GM12892 (cell line): ENCODE results near the gene SLC17A9.

Source experiments
- POLR2A ChIP-seq: IDR thresholded peaks from 2 replicates; pipeline ENCODE4 v1.6.1; 2011; ENCODE audit warnings: low read depth, low read length, control low read depth
- POLR2AphosphoS5 ChIP-seq: IDR thresholded peaks from 2 replicates; pipeline ENCODE4 v1.6.1; 2011; ENCODE audit warnings: low read depth, low read length, control low read depth

DNA sequence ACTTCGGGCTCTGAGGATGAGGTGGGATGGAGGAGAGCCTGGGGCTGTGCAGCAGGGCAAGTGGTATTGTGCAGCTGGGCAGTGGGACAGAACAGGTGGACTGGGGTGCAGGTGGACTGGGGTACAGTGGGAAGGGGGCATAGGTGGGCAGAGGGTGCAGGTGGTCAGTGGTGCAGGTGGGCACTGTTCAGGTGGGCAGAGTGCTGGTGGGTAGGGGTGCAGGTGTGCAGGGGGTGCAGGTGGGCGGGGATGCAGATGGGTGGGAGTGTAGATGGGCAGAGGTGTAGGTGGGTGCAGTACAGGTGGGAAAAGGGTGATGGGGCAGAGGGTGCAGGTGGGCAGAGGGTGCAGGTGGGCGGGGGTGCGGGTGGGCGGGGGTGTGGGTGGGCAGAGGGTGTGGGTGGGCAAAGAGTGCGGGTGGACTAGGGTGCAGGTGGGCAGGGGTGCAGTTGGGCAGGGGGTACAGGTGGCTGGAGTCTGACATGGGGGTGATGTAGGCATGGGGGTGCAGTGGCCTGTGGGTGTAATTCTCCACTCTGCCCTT lies 33.8 kb downstream of the SLC17A9 start:
- no peak for TF ChIP-seq POLR2A
- no peak for TF ChIP-seq POLR2AphosphoS5
